D721Med (cell line): Measurements from ENCODE around the gene CDH1.
"Not testable (repeated sequence)": the region's sequence is repeated elsewhere in the genome, so short reads cannot be mapped to it uniquely, and the experiment has no call there.

Source experiments
- DNase-seq: peaks from one replicate; pipeline ENCODE4 v3.0.0; 2011; ENCODE audit warnings: low spot score; ENCODE audit not compliant: insufficient read length
- FAIRE-seq: peaks from 2 replicates; lab custom pipeline; 2011; peaks lifted over from hg19 to GRCh38; lab: Jason Lieb, UNC
- TF ChIP-seq, protein P1 (sequence below): IDR thresholded peaks from 2 replicates; pipeline ENCODE4 v1.5.1; 2012; ENCODE audit warnings: mild to moderate bottlenecking, control low read depth; ENCODE audit not compliant: insufficient read depth; ENCODE audit errors: missing control alignments

Gene CDH1

GRCh38 chr16:68781784-68782183 is 44.7 kb downstream of the CDH1 start:
- TF ChIP-seq, protein P1, sequence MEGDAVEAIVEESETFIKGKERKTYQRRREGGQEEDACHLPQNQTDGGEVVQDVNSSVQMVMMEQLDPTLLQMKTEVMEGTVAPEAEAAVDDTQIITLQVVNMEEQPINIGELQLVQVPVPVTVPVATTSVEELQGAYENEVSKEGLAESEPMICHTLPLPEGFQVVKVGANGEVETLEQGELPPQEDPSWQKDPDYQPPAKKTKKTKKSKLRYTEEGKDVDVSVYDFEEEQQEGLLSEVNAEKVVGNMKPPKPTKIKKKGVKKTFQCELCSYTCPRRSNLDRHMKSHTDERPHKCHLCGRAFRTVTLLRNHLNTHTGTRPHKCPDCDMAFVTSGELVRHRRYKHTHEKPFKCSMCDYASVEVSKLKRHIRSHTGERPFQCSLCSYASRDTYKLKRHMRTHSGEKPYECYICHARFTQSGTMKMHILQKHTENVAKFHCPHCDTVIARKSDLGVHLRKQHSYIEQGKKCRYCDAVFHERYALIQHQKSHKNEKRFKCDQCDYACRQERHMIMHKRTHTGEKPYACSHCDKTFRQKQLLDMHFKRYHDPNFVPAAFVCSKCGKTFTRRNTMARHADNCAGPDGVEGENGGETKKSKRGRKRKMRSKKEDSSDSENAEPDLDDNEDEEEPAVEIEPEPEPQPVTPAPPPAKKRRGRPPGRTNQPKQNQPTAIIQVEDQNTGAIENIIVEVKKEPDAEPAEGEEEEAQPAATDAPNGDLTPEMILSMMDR: no peak
- no peak for DNase-seq
- no peak for FAIRE-seq

DNA sequence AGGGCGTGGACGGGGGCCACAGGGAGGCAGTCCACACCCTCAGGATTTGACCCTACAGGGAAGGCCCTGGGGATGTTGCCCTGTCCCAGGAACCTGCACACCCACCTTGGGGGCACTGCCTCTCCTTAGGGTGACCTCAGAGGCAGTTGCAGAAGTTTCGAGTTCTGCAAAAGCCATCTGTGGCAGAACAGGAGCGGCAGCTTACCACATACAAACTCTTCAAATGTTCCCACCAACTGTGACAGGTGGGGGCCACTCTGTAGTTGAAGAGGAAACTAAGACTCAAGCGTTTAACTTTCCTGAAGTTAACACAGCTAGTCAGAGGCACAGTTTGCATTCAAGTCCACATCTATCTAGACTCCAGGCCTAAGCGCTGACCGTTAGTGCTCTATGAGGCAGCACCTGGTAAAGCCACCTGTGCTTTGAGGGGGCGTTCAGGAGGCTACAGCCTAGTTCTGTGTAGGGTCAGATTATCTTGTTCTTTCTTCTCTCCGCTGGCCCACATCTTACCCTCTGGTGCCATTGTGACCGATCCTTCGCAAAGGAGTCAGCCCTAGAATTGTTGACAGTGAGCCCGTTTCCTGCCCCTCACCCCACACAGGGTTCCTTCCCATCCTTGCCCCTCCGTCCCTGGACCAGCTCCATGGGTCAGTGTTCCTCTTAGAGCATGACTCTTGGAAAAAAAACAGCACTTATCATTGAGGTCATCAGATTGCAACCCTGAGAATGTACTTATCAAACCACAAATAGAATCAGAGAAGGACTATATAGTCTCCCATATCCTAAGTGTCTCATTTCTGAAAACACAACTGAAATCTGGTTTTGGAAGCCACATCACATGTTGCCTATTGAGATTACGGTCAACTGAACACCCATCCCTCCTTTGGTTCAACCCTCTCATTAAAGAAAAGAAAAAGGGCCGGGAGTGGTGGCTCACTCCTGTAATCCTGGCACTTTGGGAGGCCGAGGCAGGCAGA is 45.4 kb downstream of the CDH1 start:
- TF ChIP-seq, protein P1: no peak
- no peak for DNase-seq

DNA sequence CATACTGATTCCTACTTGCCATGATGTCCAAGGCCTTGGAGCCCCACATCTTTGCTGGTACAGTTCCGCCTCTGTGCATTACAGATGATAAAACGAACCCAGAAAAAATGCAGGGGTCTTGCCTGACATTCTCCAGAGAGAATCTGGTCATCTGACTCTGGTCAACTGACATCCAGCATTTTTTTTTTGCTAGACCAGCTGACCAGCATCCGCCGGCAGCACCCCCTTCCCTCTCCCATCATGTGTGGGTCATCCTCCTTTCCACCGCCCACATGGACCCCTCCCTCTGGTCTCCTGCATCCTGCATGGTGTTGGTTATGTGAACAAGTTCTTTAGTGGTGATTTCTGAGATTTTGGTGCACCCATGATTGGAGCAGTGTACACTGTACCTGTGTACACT is 47.1 kb downstream of the CDH1 start:
- FAIRE-seq: no peak
- TF ChIP-seq, protein P1: no peak
- DNase-seq: no peak

More for the DNA sequence above, 45.4 kb downstream of the CDH1 start:
- FAIRE-seq: no peak

- FAIRE-seq: no peak
- no peak for DNase-seq
- TF ChIP-seq, protein P1: no peak
These were observed 47.6 kb downstream of the CDH1 start for GRCh38 chr16:68784721-68785120.

DNA sequence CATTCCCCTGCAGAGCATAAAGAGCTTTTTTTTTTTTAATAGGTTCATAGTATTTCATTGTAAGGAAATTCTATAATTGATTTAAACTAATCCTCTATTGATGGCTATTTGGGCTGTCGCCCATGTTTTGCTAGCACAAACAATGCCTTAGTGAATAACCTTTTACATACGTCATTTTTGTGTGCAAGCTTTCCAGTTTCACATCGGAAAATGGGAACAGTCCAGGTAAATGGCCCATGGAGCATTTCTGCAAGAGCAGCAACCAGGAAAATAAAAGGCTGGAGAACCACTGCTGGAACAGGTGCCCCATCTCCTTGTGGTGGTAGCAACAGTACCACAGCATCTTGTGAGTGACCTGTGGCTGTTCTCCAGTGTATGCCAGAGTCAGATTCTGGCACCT is 48.6 kb downstream of the CDH1 start:
- FAIRE-seq (no peak), DNase-seq (no peak)
- TF ChIP-seq, protein P1: no peak

DNA sequence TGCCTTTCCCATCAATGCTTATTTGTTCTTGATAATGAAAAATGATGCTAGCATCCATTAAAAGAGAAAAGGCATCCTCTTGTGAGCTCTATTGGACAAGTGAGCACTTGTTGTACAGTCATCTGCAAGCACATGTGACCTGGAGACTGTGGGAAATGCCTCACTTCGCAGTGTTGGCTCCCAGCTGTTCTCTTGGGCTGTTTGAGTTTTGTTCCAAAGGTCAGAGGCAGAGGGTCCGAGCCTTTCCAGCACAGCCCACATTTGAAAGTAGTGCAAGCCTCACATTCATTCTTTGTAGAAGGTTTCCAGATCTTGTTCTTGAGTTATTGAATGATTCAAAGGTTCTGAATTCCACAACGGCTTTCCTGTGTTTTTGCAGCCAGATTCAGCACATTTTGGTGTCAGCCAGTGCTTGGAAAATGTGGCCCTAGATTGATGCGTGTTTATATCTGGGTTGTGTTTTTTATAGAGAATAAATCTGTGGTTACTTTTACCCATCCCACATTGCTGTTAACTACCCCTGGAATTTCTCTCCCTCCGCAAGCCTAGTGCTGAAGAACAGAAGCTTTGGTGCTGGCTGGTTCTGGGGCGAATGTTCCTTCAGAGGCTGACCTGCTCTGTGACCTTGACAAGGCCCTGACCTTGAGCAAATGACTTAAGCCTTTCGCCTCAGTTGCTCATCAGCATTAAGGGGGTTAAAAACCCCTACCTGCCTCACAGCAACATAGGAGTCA is 49.8 kb downstream of the CDH1 start:
- FAIRE-seq (no peak), DNase-seq (no peak)
- TF ChIP-seq, protein P1: no peak

DNA sequence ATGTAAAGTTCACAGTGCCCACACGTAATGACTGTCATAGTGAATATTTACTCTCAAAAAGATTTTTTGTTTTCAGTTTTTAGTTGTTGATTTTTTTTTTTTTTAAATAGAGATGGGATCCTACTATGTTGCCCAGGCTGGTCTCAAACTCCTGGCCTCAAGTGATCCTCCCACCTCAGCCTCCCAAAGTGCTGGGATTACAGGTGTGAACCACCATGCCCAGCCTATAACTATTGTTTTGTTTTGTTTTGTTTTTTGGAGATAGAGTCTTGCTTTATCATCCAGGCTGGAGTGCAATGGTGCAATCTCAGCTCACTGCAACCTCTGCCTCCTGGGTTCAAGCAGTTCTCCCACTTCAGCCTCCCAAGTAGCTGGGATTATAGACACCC is 50.3 kb downstream of the CDH1 start:
- DNase-seq, FAIRE-seq: not testable (repeated sequence)
